ENCODE measurements around the gene NAPSA.
"Not testable (repeated sequence)": the region's sequence is repeated elsewhere in the genome, so short reads cannot be mapped to it uniquely, and the experiment has no call there.

NAPSA gene

GRCh38 chr19:50358483-50359327 is 6.7 kb downstream of the NAPSA start:
- peak; percentile 76 to 89 (median 82) for DNase-seq

GRCh38 chr19:50357178-50358100 is 8.0 kb downstream of the NAPSA start:
- DNase-seq: peak; percentile 74 to 84 (median 81)

DNA sequence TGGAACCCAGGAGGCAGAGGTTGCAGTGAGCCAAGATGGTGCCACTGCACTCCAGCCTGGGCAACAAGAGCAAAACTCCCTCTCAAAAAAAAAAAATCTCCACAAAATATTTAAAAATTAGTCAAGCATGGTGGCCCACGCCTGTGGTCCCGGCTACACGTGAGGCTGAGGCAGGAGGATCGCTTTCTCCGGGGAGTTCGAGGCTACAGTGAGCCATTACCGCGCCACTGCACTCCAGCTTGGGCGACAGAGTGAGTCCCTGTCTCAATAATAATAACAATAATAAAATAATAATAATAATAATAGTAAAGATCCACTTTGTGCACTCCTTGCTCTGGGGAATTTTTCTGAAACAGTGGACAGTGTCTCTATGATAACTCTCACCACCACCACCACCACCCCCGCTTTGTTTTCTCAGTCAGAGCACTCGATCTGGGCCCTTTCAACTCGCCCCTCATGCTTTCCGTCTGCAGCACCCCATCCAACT is 8.7 kb downstream of the NAPSA start:
- no peak for DNase-seq

DNA sequence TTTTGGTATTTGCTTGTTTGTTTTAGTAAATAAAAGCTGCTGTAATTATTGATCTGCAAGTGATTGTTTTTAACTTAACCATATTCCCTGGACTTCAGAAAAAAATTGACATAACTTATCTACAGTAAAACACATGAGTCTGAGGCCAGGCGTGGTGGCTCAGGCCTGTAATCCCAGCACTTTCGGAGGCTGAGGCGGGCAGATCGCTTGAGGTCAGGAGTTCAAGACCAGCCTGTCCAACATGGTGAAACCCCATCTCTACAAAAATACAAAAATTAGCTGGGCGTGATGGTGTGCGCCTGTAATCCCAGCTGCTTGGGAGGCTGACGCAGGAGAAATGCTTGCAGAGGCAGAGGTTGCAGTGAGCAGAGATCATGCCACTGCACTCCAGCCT is 12.0 kb downstream of the NAPSA start:
- DNase-seq: not testable (repeated sequence)

DNA sequence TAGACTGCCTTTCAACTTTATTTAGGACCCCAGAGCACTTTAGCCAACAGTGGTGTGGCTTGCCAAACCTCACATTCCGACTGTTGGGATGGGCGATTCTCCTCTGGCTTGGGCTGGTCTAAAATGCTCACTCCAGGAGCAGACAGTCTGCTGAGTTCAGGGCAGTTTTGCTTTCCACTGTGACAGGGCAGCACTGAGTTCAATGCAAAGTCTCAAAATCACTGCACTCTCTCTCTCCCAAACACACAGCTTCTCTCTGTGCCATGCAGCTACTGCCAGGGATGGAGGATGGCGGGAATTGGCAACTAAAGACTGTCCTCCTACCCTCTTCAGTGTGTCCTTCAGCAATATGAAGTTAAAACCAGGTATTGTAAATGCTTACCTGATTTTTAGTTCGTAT is 13.2 kb downstream of the NAPSA start:
- no peak for DNase-seq

DNA sequence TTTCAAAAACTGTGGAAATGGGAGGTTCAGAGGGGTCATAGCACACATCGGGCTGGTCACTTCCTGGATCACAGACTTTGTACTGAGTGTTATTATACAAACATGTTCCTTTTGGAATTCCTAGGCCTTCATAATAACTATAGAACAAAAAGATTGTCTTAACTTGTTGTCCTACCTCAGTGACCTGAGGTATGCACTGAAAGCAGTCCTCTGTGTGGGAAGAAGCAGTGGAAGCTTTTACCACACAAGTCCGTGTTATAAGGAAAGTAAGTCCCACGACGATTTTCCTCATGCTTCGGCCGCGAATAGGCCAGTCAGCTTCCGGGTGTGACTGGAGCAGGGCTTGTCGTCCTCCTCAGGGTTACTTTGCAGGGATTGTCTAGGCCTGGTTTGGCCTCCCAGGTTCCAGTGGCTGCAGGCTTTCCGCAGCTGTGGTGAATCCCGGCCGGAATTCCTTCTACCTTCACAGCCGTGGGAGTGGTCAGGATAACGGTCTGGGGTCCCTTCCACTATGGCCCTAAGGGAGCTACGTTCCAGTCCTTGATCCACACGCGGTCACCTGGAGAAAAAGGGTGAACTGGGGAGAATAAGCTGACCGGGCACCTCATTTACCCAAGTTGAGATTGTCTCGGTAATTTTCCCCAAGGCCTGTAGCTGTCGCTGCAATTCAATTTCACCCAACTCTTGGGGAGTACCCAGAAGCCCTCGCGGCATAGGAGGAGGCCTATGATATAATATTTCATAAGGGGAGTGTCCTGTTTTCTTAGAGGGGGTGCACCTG is 16.0 kb downstream of the NAPSA start:
- peak in 1 of 4 experiments; percentile 13 for DNase-seq

DNA sequence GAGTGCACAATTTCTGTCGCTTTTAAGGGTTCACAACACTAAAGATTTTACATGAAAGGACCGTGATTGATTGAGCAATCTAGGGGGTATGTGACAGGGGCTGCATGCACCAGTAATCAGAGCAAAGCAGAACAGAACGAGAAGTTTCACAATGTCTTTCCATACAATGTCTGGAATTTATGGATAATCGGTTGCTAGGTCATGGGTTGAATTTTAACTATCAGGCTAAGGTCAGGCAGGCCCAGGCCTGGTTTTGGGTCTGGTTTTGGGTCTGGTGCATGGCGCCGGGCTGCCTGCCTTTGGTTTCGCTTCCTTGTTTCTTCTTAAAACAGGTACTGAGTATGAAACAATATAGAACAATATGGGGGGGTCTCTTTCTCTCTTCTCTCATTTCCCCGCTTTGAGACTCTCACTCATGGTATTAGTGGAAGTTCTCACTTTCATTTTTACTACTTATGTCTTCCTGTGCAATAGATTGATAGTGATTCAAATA is 18.3 kb downstream of the NAPSA start:
- peak in 2 of 4 experiments; percentile 13 to 22 for DNase-seq

DNA sequence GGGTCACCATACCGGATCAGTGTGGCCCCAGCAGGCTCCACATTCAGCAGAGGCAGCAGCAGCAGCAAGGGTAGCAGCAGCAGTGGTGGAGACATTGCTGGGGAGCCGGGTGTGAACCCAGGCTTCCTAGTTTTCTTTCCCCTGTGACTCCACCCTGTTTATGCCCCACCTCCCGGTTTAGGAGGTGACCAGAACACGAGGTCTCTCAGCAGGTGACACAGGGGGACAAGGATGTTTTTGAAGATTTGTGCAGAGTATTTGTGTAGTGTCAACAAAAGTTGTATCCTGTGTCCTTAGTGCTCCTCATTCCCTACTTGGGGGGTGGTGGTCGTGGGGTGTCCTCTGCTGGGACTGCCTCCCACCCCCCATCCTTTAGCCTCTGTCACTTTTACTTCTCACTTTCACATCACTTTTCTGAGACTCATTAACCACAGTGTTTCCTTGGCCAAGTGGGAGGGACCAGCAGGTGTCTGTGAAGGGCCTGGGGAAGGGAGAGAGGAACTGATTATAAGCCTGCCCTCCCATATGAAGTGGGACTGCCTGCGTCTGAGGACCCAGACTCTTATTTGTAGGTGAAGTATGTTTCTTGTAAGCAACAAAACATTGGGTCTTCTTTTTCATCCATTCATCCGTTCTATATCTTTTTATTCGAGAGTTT is 20.6 kb downstream of the NAPSA start:
- peak in 3 of 4 experiments; percentile 21 to 46 (median 30) for DNase-seq

DNA sequence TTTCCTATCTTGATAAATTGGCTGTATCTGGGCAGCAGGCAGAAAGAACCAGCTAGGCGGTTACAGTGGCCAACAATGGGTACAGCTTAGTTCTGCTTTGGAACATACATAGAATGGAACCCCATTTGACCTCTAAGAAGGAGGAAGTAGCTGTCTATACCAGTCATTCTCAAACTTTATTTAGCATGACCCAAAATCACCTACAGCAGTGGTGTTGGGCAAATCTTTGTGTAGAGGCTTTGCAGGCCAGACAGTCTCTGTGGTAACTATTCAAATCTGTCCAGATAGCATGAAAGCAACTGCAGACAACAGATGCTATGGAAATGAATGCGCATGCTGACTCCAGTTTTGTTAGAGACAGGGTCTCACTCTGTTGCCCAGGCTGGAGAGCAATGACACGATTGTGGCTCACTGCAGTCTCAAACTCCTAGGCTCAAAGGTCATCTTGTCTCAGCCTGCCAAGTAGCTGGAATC is 24.3 kb downstream of the NAPSA start:
- peak; percentile 68 to 92 (median 85) for DNase-seq

GRCh38 chr19:50340331-50340730 is 25.1 kb downstream of the NAPSA start:
- peak in 3 of 4 experiments; percentile 49 to 59 (median 56) for DNase-seq

DNA sequence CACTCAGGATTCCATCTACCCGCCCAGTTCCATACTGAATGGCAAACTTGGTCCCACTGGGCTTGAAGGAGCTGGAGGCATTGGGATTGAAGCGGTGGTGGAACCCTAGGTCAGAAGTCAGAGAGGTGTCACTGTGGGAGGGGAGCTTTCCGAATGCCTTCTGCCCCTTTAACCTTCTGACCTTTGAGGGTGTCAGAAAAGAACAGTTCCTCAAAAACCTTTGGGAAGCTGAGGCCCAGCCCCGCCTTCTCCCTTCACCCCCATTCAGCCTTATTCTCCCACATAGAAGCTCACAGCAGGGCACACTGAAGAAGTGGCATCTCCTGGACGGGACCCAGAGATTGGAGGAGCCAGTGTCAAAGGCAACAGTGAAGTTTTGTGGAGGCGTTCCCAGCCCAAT is 28.4 kb downstream of the NAPSA start:
- peak in 3 of 4 experiments; percentile 65 to 67 (median 66) for DNase-seq

DNA sequence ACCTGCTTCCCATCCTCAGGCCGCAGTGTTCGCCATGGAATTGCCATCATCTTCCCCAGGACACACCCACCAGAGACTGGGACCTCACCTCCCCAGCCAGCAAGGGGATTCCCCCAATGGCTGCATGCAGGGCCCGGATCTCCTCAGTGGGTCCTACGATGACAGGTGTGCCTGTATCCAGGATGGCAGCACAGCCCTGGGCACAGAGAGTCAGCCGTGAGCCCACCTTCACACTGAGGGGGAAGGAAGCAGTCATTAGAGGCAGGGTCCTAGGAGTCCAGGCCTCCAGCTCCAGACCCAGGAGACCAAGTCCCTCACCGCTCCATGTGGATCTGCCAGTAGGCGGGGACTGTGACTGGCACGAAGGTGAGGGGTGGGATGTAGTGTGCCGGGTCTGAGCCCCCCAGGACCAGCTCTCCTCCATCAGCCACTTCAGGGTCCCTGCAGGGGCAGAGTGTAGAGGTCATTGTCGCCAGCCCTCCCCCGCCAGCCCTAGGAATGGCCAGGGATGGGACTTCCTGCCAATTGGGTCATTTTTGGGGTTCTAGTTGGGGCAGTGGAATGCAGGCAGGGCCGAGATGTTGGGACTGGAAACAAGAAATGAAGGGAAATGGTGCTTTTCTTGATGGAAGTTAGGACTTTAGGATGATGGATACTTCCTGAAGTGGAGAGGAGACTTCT is 30.6 kb downstream of the NAPSA start:
- DNase-seq: no peak

GRCh38 chr19:50333737-50334617 is 31.5 kb downstream of the NAPSA start:
- peak; percentile 87 to 96 (median 92) for DNase-seq

DNA sequence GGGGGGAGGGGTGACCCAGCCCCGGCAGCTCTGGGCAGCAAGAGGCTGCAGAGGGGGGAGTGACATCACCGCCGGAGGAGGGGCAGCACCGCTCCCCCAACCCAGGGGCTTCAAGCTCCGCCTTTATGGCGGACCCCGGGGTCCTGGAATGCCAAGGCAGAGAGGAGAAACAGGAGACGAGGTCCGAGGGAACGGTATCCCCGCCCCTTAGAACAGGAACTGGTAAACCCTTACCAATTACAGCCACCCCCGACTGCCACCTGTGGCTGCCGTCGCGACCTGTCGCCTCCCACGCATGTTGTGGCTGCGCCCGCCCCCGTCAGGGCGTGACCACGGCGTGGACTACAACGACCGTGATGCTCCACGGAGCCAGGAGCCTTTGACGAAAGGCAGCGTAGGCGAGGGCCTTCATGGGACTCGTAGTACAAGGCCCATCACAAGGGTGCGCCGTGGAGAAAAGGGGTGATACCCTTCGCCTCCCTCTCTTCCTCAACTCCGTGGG is 32.2 kb downstream of the NAPSA start:
- DNase-seq: peak; percentile 94 to 97 (median 96)

DNA sequence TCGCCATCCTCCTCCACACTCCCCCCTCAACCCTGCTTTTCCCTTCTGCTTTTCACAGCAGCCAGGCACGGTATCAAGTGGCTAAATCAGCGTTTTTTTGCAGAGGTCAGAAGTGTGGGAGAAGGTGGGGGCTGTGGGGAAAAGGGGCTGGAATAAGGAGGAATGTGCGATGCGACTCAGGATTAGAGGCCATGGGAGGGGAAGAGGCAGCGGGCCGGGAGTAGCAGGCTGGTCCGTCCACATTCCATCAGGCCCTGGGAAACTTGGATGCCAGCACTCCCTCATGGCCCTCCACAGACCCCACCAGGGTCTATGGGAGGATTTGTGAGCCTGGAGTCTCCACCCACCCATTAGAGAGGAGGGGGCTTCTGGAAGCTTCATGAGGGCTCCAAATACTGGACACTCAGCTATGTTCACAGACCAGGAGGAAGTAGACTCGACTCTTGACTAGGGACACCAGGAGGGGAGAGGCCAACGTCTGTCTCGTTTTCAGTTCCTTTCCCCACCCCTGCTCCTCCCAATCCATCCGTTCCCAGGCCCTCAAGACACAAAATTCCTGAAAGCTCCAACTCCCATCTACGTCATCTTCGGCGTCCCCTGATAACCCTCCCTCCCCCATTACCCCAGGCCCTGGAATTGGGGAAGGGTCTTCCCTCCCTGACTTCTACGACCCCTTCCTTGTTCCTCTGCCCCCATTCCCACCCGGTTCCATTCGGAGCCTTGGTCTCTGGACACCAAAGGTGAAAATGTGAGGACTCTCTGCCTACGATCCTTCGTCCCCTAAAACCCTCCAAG is 33.0 kb downstream of the NAPSA start:
- peak in 3 of 4 experiments; percentile 51 to 66 (median 65) for DNase-seq

DNA sequence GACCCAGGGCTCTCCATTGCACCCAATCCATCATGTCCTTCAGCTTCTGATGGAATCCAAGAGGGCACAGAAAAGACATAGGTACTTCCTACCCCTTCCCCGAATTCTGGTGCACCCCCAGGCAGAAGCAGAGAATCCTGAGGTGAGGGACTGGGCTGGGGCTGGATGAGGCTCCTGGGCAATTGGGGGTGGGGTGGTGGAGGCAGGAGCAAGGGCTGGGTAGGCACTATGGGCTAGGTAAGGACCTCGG is 33.5 kb downstream of the NAPSA start:
- no peak for DNase-seq

GRCh38 chr19:50331221-50331993 is 34.0 kb downstream of the NAPSA start:
- DNase-seq: peak in 3 of 4 experiments; percentile 41 to 50 (median 45)
